Measurements from ENCODE around the gene DIP2C. TPM values are rescaled to one million over a fixed set of nuclear protein-coding genes. Genes with fewer than 3 reads are reported as not detected.

DIP2C gene
- total RNA-seq, 1 donor from 2014 or later, result 30.8 TPM

- no peaks in the 10 kb centered on the region for H3K36me3 ChIP-seq
- TF ChIP-seq, protein P1, sequence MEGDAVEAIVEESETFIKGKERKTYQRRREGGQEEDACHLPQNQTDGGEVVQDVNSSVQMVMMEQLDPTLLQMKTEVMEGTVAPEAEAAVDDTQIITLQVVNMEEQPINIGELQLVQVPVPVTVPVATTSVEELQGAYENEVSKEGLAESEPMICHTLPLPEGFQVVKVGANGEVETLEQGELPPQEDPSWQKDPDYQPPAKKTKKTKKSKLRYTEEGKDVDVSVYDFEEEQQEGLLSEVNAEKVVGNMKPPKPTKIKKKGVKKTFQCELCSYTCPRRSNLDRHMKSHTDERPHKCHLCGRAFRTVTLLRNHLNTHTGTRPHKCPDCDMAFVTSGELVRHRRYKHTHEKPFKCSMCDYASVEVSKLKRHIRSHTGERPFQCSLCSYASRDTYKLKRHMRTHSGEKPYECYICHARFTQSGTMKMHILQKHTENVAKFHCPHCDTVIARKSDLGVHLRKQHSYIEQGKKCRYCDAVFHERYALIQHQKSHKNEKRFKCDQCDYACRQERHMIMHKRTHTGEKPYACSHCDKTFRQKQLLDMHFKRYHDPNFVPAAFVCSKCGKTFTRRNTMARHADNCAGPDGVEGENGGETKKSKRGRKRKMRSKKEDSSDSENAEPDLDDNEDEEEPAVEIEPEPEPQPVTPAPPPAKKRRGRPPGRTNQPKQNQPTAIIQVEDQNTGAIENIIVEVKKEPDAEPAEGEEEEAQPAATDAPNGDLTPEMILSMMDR (IDR thresholded peaks at IDR 0.05; ENCODE audit: borderline replicate concordance), result no peak
- no peak for DNase-seq
- peaks cover 48% of the 10 kb centered on the region for H3K4me1 ChIP-seq
- no peaks in the 10 kb centered on the region for H3K27me3 ChIP-seq (ENCODE audit: low read depth)
- intact Hi-C loops (cut with micrococcal nuclease), result no loop called here
- H3K9me3 ChIP-seq (replicated peaks), result no peaks in the 10 kb centered on the region
- H3K4me3 ChIP-seq, result no peak overlapping the region
- H3K27ac ChIP-seq (replicated peaks), result no peak overlapping the region
Measured at GRCh38 chr10:552679-553078, 136.8 kb downstream of the DIP2C start.

- DNase-seq, result no peak
Measured at GRCh38 chr10:551373-552252, 137.9 kb downstream of the DIP2C start.

GRCh38 chr10:550665-551372, 138.6 kb downstream of the DIP2C start:
- H3K27me3 ChIP-seq (ENCODE audit: low read depth), result no peaks in the 10 kb centered on the region
- intact Hi-C loops (cut with micrococcal nuclease), result no loop called here
- TF ChIP-seq, protein P1 (IDR thresholded peaks at IDR 0.05; ENCODE audit: borderline replicate concordance), result no peak
- no peak overlapping the region for H3K4me3 ChIP-seq
- H3K4me1 ChIP-seq, result peaks cover 46% of the 10 kb centered on the region
- H3K9me3 ChIP-seq (replicated peaks), result no peaks in the 10 kb centered on the region
- DNase-seq, result no peak
- H3K36me3 ChIP-seq, result no peaks in the 10 kb centered on the region
- H3K27ac ChIP-seq (replicated peaks), result no peak overlapping the region

More at GRCh38 chr10:551373-552252, 137.9 kb downstream of the DIP2C start:
- TF ChIP-seq, protein P1 (IDR thresholded peaks at IDR 0.05; ENCODE audit: borderline replicate concordance), result no peak
- Histone ChIP-seq H3K4me3 (no peak overlapping the region), H3K27ac (replicated peaks) (no peak overlapping the region), H3K36me3 (no peaks in the 10 kb centered on the region), H3K4me1 (peaks cover 50% of the 10 kb centered on the region), H3K9me3 (replicated peaks) (no peaks in the 10 kb centered on the region), H3K27me3 (ENCODE audit: low read depth) (no peaks in the 10 kb centered on the region)
- intact Hi-C loops (cut with micrococcal nuclease), result no loop called here

DNA sequence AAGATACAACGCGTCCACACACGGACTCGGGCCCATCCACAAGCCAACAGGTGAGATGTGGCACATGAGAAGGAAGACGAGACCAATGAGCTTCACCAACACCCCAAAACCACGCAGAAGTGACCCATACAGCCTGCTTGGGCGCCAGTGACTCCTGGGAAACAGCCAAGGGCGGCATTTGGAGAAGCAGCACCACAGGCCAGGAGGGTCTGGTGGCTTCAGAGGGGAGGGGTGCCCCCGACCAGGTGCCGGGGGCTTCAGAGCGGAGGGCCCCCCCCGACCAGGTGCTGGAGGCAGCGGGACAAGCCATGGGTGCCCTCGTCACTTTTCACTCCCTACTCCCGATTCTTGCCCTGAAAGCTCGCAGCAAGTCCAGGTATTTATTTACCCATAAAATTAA, 140.1 kb downstream of the DIP2C start:
- DNase-seq, result no peak
- TF ChIP-seq, protein P1 (IDR thresholded peaks at IDR 0.05; ENCODE audit: borderline replicate concordance), result no peak
- H3K9me3 ChIP-seq (replicated peaks), result no peaks in the 10 kb centered on the region
- H3K4me1 ChIP-seq, result peaks cover 37% of the 10 kb centered on the region
- no peak overlapping the region for H3K27ac ChIP-seq (replicated peaks)
- intact Hi-C loops (cut with micrococcal nuclease), result no loop called here
- no peaks in the 10 kb centered on the region for H3K36me3 ChIP-seq
- no peak overlapping the region for H3K4me3 ChIP-seq
- H3K27me3 ChIP-seq (ENCODE audit: low read depth), result no peaks in the 10 kb centered on the region

DNA sequence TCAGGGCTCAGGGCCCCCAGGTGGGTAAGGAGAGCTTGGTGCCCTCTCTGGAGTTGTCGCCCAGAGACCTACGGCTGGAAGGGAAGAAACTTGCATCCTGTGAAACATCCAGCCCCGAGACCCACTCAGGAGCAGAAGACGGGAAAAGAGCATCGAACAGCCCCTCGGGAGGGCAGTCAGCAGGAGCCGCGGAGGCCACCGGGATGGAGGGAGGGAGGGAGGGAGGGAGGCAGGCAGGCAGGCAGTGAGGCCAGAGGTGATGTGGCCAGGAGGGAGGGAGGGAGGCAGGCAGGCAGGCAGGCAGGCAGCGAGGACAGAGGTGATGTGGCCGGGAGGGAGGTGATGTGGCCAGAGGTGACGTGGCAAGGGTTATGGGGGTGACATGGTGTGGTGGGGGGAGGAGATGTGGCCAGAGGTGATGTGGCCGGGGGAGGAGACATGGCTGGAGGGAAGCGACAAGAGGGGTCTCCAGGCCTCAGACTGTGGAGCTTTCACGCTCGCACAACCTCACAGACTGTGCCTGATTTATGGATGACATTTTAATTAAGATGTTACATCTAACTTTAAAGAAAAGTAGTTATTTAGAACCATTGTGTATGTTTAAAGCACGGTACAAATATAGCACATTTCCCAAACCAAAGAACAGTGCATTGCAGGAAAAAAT, 141.1 kb downstream of the DIP2C start:
- Histone ChIP-seq H3K27ac (replicated peaks) (no peak overlapping the region), H3K4me1 (peaks cover 37% of the 10 kb centered on the region), H3K36me3 (no peaks in the 10 kb centered on the region), H3K27me3 (ENCODE audit: low read depth) (no peaks in the 10 kb centered on the region), H3K4me3 (no peak overlapping the region), H3K9me3 (replicated peaks) (no peaks in the 10 kb centered on the region)
- intact Hi-C loops (cut with micrococcal nuclease), result no loop called here
- TF ChIP-seq, protein P1 (IDR thresholded peaks at IDR 0.05; ENCODE audit: borderline replicate concordance), result no peak
- DNase-seq, result no peak
